HK-2 (cell line): ENCODE data around the gene TEX22.

Experiments
- DNase-seq: peaks from one replicate; pipeline ENCODE4 v3.0.0-alpha.2; 2018; ENCODE audit not compliant: unreplicated experiment

TEX22 gene

GRCh38 chr14:105439710-105440553 lies 41.6 kb downstream of the TEX22 start:
- DNase-seq, result no peak

- DNase-seq, result no peak
Measured at GRCh38 chr14:105440554-105440900, 42.2 kb downstream of the TEX22 start.

- DNase-seq, result no peak
Measured at GRCh38 chr14:105440992-105441391, 42.7 kb downstream of the TEX22 start.

GRCh38 chr14:105442125-105442524 lies 43.8 kb downstream of the TEX22 start:
- no peak for DNase-seq

- DNase-seq, result no peak
Measured at GRCh38 chr14:105442834-105443233, 44.5 kb downstream of the TEX22 start.

- DNase-seq, result no peak
Measured at GRCh38 chr14:105444859-105445258, 46.5 kb downstream of the TEX22 start.

- no peak for DNase-seq
Measured at GRCh38 chr14:105445290-105445689, 47.0 kb downstream of the TEX22 start.

- DNase-seq, result no peak
Measured at GRCh38 chr14:105445901-105446845, 47.8 kb downstream of the TEX22 start.

GRCh38 chr14:105446971-105447370 lies 48.6 kb downstream of the TEX22 start:
- DNase-seq, result no peak

GRCh38 chr14:105447651-105448640 lies 49.6 kb downstream of the TEX22 start:
- DNase-seq, result no peak

- DNase-seq, result peak; percentile 49
Measured at GRCh38 chr14:105448706-105449111, 50.4 kb downstream of the TEX22 start.

- DNase-seq, result no peak
Measured at GRCh38 chr14:105449276-105450122, 51.2 kb downstream of the TEX22 start.

GRCh38 chr14:105450123-105450505 lies 51.8 kb downstream of the TEX22 start:
- no peak for DNase-seq

- DNase-seq, result no peak
Measured at GRCh38 chr14:105450864-105451720, 52.8 kb downstream of the TEX22 start.

- DNase-seq, result no peak
Measured at GRCh38 chr14:105452963-105453362, 54.6 kb downstream of the TEX22 start.

GRCh38 chr14:105453847-105454246 lies 55.5 kb downstream of the TEX22 start:
- DNase-seq, result no peak

- DNase-seq, result no peak
Measured at GRCh38 chr14:105455086-105455640, 56.8 kb downstream of the TEX22 start.

GRCh38 chr14:105455766-105456660 lies 57.7 kb downstream of the TEX22 start:
- no peak for DNase-seq
